HepG2 (cell line): ENCODE measurements around the gene SHISA5. TPM values are rescaled to one million over a fixed set of nuclear protein-coding genes. Genes with fewer than 3 reads are reported as not detected.

Experiments used
- ATAC-seq: fragments of 200-7000 bp; cut with Tn5 transposase; 3 replicates; pipeline ENCODE4 v1.9.1; 2020; ENCODE audit warnings: mild to moderate bottlenecking, moderate library complexity
- BruUV-seq: library from RNA; stranded (reverse); fragments of 400-500 nt; replicated peaks from 2 replicates; lab custom pipeline; 2021; lab: Mats Ljungman, UMichigan
- CTCF ChIA-PET: fragments of 300-600 bp; formaldehyde crosslinking; extraction: SDS; loops from one replicate; lab custom pipeline; 2021; ENCODE audit warnings: low total read pairs, inconsistent platforms, low intra/inter-chr PET ratio; lab: Yijun Ruan, JAX
- POLR2A ChIA-PET: fragments of 350-600 bp; sonication (Branson Sonifier 250); formaldehyde crosslinking; loops from one replicate; lab custom pipeline; 2020; ENCODE audit warnings: antibody characterized with exemption, inconsistent platforms; lab: Yijun Ruan, JAX
- DNase-seq: peaks from one replicate; pipeline ENCODE4 v3.0.0-alpha.2; 2015; ENCODE audit warnings: low spot score
- FAIRE-seq: peaks from 3 replicates; lab custom pipeline; 2011; peaks lifted over from hg19 to GRCh38; lab: Jason Lieb, UNC
- H2AFZ ChIP-seq: one replicate; pipeline ENCODE4 v1.6.1; 2011; ENCODE audit warnings: low read length, inconsistent platforms
- H3K27ac ChIP-seq: fragments of 300-600 bp; 3 replicates; pipeline ENCODE4 v1.8.0; 2011; ENCODE audit warnings: mixed run types, mild to moderate bottlenecking, mixed read lengths, low read length, inconsistent platforms; ENCODE audit not compliant: insufficient read depth; ENCODE audit errors: extremely low read length
- H3K27me3 ChIP-seq, 2 experiments: fragments of 200-600 bp in 1 of 2; 2 replicates in 1 of 2; 3 replicates in 1 of 2; pipeline versions ENCODE4 v1.6.0 to v1.8.0; 2011; ENCODE audit warnings: low read length in 2 of 2, mild to moderate bottlenecking in 2 of 2, moderate library complexity in 2 of 2, inconsistent platforms in 1 of 2; ENCODE audit not compliant: insufficient read depth in 2 of 2, control insufficient read depth in 1 of 2
- H3K36me3 ChIP-seq, 2 experiments: fragments of 200-600 bp in 1 of 2; replicated peaks in 1 of 2; 2 replicates in 1 of 2; 3 replicates in 1 of 2; pipeline versions ENCODE4 v1.5.1 to v1.8.0; 2011; ENCODE audit warnings: low read length in 2 of 2, inconsistent platforms in 1 of 2; ENCODE audit not compliant: insufficient read depth in 2 of 2, control insufficient read depth in 1 of 2
- H3K4me1 ChIP-seq: 2 replicates; pipeline ENCODE4 v1.5.1; 2012; ENCODE audit warnings: low read length, inconsistent platforms; ENCODE audit not compliant: insufficient read depth
- H3K4me2 ChIP-seq: 2 replicates; pipeline ENCODE4 v1.6.0; 2011; ENCODE audit warnings: low read depth, low read length, inconsistent platforms
- H3K4me3 ChIP-seq, 3 experiments: fragments of 200-600 bp in 1 of 3; sonication (generic), shearing (Covaris generic) in 1 of 3; replicated peaks in 1 of 3; 2 replicates each; pipeline ENCODE4 v1.5.1; 2011 to 2016; ENCODE audit warnings: low read length in 3 of 3, inconsistent platforms in 2 of 3, low read depth in 2 of 3, mild to moderate bottlenecking in 2 of 3, control low read depth in 1 of 3, mixed read lengths in 1 of 3; ENCODE audit not compliant: insufficient read depth in 1 of 3
- H3K79me2 ChIP-seq: one replicate; pipeline ENCODE4 v1.6.1; 2011; ENCODE audit warnings: low read length, inconsistent platforms; ENCODE audit not compliant: insufficient read depth
- H3K9ac ChIP-seq: 2 replicates; pipeline ENCODE4 v1.6.0; 2011; ENCODE audit warnings: mild to moderate bottlenecking, low read depth, low read length, inconsistent platforms; ENCODE audit not compliant: insufficient read depth
- H3K9me3 ChIP-seq: 2 replicates; pipeline ENCODE4 v1.5.1; 2012; ENCODE audit warnings: mild to moderate bottlenecking, low read length
- H4K20me1 ChIP-seq: 2 replicates; pipeline ENCODE4 v1.6.0; 2011; ENCODE audit warnings: inconsistent platforms, mild to moderate bottlenecking, low read length, moderate library complexity; ENCODE audit not compliant: insufficient read depth
- FOSL2 ChIP-seq: sonication (generic); formaldehyde crosslinking; IDR thresholded peaks from 2 replicates; pipeline ENCODE4 v1.4.0; 2020; ENCODE audit warnings: missing genetic modification reagents
- GZF1 ChIP-seq: sonication (generic); formaldehyde crosslinking; IDR thresholded peaks from 2 replicates; pipeline ENCODE4 v1.5.1; 2020; ENCODE audit warnings: mild to moderate bottlenecking, missing genetic modification reagents
- KAT7 ChIP-seq: IDR thresholded peaks from 2 replicates; pipeline ENCODE4 v1.6.1; 2018; ENCODE audit warnings: borderline replicate concordance, missing compliant biosample characterization
- MEF2D ChIP-seq: sonication (generic); formaldehyde crosslinking; IDR thresholded peaks from 2 replicates; pipeline ENCODE4 v1.5.1; 2020; ENCODE audit warnings: mild to moderate bottlenecking, missing genetic modification reagents
- PHF5A ChIP-seq: IDR thresholded peaks from one replicate; pipeline ENCODE4 v1.6.1; 2018; ENCODE audit warnings: low read depth, missing genetic modification reagents; ENCODE audit not compliant: unreplicated experiment
- PITX1 ChIP-seq: sonication (generic); formaldehyde crosslinking; IDR thresholded peaks from 2 replicates; pipeline ENCODE4 v1.5.1; 2020; ENCODE audit warnings: mild to moderate bottlenecking, missing genetic modification reagents
- ZNF142 ChIP-seq: sonication (generic); formaldehyde crosslinking; IDR thresholded peaks from 2 replicates; pipeline ENCODE4 v1.4.0; 2020; ENCODE audit warnings: missing genetic modification reagents
- ZNF180 ChIP-seq: sonication (generic); formaldehyde crosslinking; IDR thresholded peaks from 2 replicates; pipeline ENCODE4 v1.4.0; 2020; ENCODE audit warnings: low read depth, missing genetic modification reagents, borderline replicate concordance
- ZNF263 ChIP-seq: sonication (generic); formaldehyde crosslinking; IDR thresholded peaks from 2 replicates; pipeline ENCODE4 v1.4.0; 2020; ENCODE audit warnings: missing genetic modification reagents
- ZNF33A ChIP-seq: sonication (generic); formaldehyde crosslinking; IDR thresholded peaks from 2 replicates; pipeline ENCODE4 v1.5.1; 2020; ENCODE audit warnings: missing genetic modification reagents, mild to moderate bottlenecking, moderate library complexity, borderline replicate concordance
- ZNF670 ChIP-seq: sonication (generic); formaldehyde crosslinking; IDR thresholded peaks from 2 replicates; pipeline ENCODE4 v1.8.0; 2022; ENCODE audit warnings: mild to moderate bottlenecking, missing genetic modification reagents, borderline replicate concordance
- ZNF749 ChIP-seq: sonication (generic); formaldehyde crosslinking; IDR thresholded peaks from 2 replicates; pipeline ENCODE4 v1.8.0; 2022; ENCODE audit warnings: mild to moderate bottlenecking, missing genetic modification reagents, moderate library complexity, borderline replicate concordance
- ZNF891 ChIP-seq: sonication (generic); formaldehyde crosslinking; IDR thresholded peaks from 2 replicates; pipeline ENCODE4 v1.5.0; 2020; ENCODE audit warnings: mild to moderate bottlenecking, missing genetic modification reagents
- ZSCAN21 ChIP-seq: sonication (generic); formaldehyde crosslinking; IDR thresholded peaks from 2 replicates; pipeline ENCODE4 v1.8.0; 2022; ENCODE audit warnings: mild to moderate bottlenecking, missing genetic modification reagents, moderate library complexity, borderline replicate concordance
- WGBS: methylation state at CpG from one replicate; pipeline ENCODE4 v1.1.6; 2017; ENCODE audit warnings: low lambda C conversion rate; 5-methylcytosine and 5-hydroxymethylcytosine counted together
- in situ Hi-C: cut with HindIII; loops from 2 replicates; pipeline ENCODE4 v1.10.0; 2017; ENCODE audit warnings: low pct_unique_long_range_greater_than_20kb; ENCODE audit not compliant: extremely low pct_ligation_motif_present
- intact Hi-C: fragments of 100-400 bp; cut with micrococcal nuclease; formaldehyde crosslinking; loops from one replicate; pipeline ENCODE4 v1.10.0; 2022; ENCODE audit not compliant: unreplicated experiment
- polyA plus RNA-seq, 8 experiments: library from polyadenylated mRNA; depleted of rRNA in 3 of 8; stranded (reverse) in 7 of 8; unstranded in 1 of 8; fragments of >200 nt; fragmentation: Illumina TruSeq in 4 of 8; extraction: Trizol in 4 of 8; gene quantifications; 2 replicates each; pipeline versions ENCODE4 v1.2.1 to v1.2.3, GENCODE V29; 2011 to 2016; ENCODE audit warnings: low read depth in 4 of 8, missing spikeins in 1 of 8, mixed read lengths in 1 of 8; ENCODE audit not compliant: insufficient read depth in 1 of 8
- total RNA-seq, 5 experiments: library from RNA; depleted of rRNA; stranded (reverse); fragments of >200 nt; fragmentation: Illumina TruSeq; extraction: Trizol; gene quantifications; 2 replicates each; pipeline ENCODE4 v1.2.3, GENCODE V29; 2016; ENCODE audit warnings: low read depth in 1 of 5
- TF ChIP-seq, protein P1 (sequence below): IDR thresholded peaks from 2 replicates; pipeline ENCODE4 v1.6.1; 2016; ENCODE audit warnings: low read depth, borderline replicate concordance

Gene SHISA5
- total and polyA plus RNA-seq, 2 of the 13 experiments (the other 11 are each of a cell fraction or from before 2014, with no cell fraction given), result 75.8 to 91.4 TPM

GRCh38 chr3:48440590-48440958 is 63.4 kb downstream of the SHISA5 start:
- Histone ChIP-seq H3K27me3 (no peaks in the 10 kb centered on the region; a peak in 1 of 5 replicates), H3K4me2 (peak overlapping the region; percentile 79), H3K9me3 (no peaks in the 10 kb centered on the region), H3K36me3 (peaks cover 2 to 9% of the 10 kb centered on the region in 2 experiments; a peak in 2 of 5 replicates), H3K9ac (peak overlapping the region; percentile 94), H2AFZ (no peak overlapping the region), H3K79me2 (peaks cover 26% of the 10 kb centered on the region), H3K27ac (peak overlapping the region; percentile 73), H4K20me1 (peaks cover 7% of the 10 kb centered on the region), H3K4me1 (peaks cover 51% of the 10 kb centered on the region), H3K4me3 (peak overlapping the region; percentile 90 to 95 (median 93))
- peak; percentile 4; the same call in 2 of the 3 replicates for ATAC-seq
- under 1% methylated on average over 15 of the region's 21 CpGs for WGBS
- no peak for DNase-seq
- intact Hi-C loops, result loop anchor here (1.0 kb wide), 1 partner anchor 11 kb away; no protein-coding TSS in a partner anchor
- no peak for FAIRE-seq
- peak; percentile 4 for TF ChIP-seq MEF2D (CRISPR knock-in tag)
- peak; percentile 1; the same call in 1 of the 2 replicates for TF ChIP-seq ZNF891 (CRISPR knock-in tag)
- peak; percentile 4 for TF ChIP-seq PHF5A (CRISPR knock-in tag)
- TF ChIP-seq ZNF33A, result no peak
- TF ChIP-seq ZSCAN21, result 0 out of 2 replicates have a peak, but pooled peaks have one; percentile 5
- peak; percentile 57; the same call in 1 of the 2 replicates for TF ChIP-seq ZNF263
- TF ChIP-seq ZNF749 (CRISPR knock-in tag), result peak; percentile 1; the same call in 1 of the 2 replicates
- no peak for TF ChIP-seq ZNF180 (CRISPR knock-in tag)
- TF ChIP-seq FOSL2 (CRISPR knock-in tag), result no peak
- TF ChIP-seq ZNF670, result 0 out of 2 replicates have a peak, but pooled peaks have one; percentile 15
- 0 out of 2 replicates have a peak, but pooled peaks have one; percentile 39 for TF ChIP-seq GZF1 (CRISPR knock-in tag)
- 0 out of 2 replicates have a peak, but pooled peaks have one; percentile 2 for TF ChIP-seq PITX1 (CRISPR knock-in tag)
- TF ChIP-seq ZNF142 (CRISPR knock-in tag), result peak; percentile 5; the same call in 1 of the 2 replicates
- TF ChIP-seq, protein P1, sequence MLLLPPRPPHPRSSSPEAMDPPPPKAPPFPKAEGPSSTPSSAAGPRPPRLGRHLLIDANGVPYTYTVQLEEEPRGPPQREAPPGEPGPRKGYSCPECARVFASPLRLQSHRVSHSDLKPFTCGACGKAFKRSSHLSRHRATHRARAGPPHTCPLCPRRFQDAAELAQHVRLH (CRISPR knock-in tag), result 0 out of 2 replicates have a peak, but pooled peaks have one; percentile 3
- TF ChIP-seq KAT7 (CRISPR knock-in tag), result peak; percentile 10
- in situ Hi-C loops, result no loop called here
- BruUV-seq, result TSS peak; percentile 78
- ChIA-PET POLR2A (interaction anchor here (1.1 to 5.8 kb wide), 12 partner anchors 10 to 276 kb away, joined by 3 to 120 read pairs (median 6); partner anchors contain the start of genes IP6K2, PLXNB1 and ZNF589), CTCF (interaction anchor here (1.8 kb wide), 1 partner anchor 40 kb away, joined by 5 read pairs; no protein-coding TSS in a partner anchor)
